Lower lobe of right lung (tissue), 2 donors: ENCODE data around the gene LIN7C. TPM values are rescaled to one million over a fixed set of nuclear protein-coding genes. Genes with fewer than 3 reads are reported as not detected.
A peak's percentile ranks its signal among the peaks of the same experiment; 100 is the strongest.

ENCODE experiments used
- ATAC-seq, 2 donors: fragments of 200-7000 bp; cut with Tn5 transposase; one replicate each; pipeline ENCODE4 v1.9.1; 2020 to 2022; ENCODE audit warnings: mild to moderate bottlenecking in 2 of 2, moderate library complexity in 2 of 2
- DNase-seq: peaks from one replicate; pipeline ENCODE4 v3.0.0-alpha.2; 2020
- H3K27ac ChIP-seq: fragments of 200-600 bp; one replicate; pipeline ENCODE4 v1.8.0; 2022
- H3K27me3 ChIP-seq: fragments of 200-600 bp; one replicate; pipeline ENCODE4 v1.8.0; 2022; ENCODE audit warnings: low read depth
- H3K36me3 ChIP-seq: fragments of 200-600 bp; one replicate; pipeline ENCODE4 v1.8.0; 2022; ENCODE audit warnings: mild to moderate bottlenecking
- H3K4me1 ChIP-seq: fragments of 200-600 bp; one replicate; pipeline ENCODE4 v1.8.0; 2022
- H3K4me3 ChIP-seq: fragments of 200-600 bp; one replicate; pipeline ENCODE4 v1.8.0; 2022; ENCODE audit warnings: mild to moderate bottlenecking
- H3K9me3 ChIP-seq: fragments of 200-600 bp; one replicate; pipeline ENCODE4 v1.8.0; 2022
- intact Hi-C: fragments of 100-400 bp; cut with DNase I; formaldehyde crosslinking; loops from one replicate; pipeline ENCODE4 v1.11.0; 2022
- total RNA-seq: library from RNA; stranded (reverse); fragmentation: NEBNext Ultra II Directional; extraction: Animal tissue kit (Norgen Biotek cat#: 25700); gene quantifications from one replicate; pipeline ENCODE4 v1.2.1, GENCODE V29; 2021
- TF ChIP-seq, protein P1 (sequence below): fragments of 200-600 bp; IDR thresholded peaks from one replicate; pipeline ENCODE4 v1.8.0; 2022; ENCODE audit warnings: antibody characterized with exemption, mild to moderate bottlenecking
- donor health status: DM: no; HTN: yes; CAD: no; lungs with severe emphysema.

LIN7C gene
- total RNA-seq, 1 donor from 2014 or later, result 33.6 TPM

DNA sequence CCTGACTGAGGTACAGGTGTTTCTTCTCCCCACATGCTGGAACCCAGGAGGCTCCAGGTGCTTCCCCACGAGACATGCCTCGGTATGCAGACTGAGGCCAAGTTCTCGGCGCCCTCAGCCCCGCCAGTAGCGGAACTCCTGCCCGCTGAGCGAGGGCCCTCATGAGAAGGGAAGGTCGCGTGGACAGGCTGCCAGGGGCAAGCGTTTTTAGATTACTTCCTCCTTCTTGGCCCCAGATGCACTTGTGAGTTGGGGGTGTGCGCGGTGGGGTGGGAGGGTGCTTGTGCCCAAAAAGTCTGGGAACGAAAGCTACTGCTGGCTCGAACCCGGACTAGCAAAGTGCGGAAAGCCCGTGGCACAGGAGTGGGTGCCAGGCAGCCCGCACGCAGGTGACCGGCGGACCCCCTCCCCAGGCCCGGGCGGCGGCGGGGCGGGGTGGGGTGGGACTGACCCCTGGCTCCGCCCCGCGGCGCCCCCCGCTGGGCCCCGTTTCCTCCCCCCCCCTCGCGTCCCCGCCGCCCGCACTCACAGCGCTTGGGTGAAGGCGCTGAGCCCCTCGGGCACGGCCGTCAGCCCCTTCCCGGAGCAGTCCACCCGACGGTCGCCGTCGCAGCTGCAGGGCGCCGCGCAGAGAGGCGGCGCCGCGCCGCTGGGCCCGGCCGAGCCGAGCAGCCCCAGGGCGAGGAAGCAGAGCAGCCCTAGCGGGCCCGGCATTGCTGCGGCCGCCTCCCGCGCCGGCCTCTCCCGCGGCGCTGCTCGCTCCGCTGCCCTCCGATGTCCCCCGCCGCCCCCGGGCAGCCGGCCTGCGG, 34.8 kb downstream of the LIN7C start:
- no peaks in the 10 kb centered on the region for H3K36me3 ChIP-seq
- TF ChIP-seq, protein P1, sequence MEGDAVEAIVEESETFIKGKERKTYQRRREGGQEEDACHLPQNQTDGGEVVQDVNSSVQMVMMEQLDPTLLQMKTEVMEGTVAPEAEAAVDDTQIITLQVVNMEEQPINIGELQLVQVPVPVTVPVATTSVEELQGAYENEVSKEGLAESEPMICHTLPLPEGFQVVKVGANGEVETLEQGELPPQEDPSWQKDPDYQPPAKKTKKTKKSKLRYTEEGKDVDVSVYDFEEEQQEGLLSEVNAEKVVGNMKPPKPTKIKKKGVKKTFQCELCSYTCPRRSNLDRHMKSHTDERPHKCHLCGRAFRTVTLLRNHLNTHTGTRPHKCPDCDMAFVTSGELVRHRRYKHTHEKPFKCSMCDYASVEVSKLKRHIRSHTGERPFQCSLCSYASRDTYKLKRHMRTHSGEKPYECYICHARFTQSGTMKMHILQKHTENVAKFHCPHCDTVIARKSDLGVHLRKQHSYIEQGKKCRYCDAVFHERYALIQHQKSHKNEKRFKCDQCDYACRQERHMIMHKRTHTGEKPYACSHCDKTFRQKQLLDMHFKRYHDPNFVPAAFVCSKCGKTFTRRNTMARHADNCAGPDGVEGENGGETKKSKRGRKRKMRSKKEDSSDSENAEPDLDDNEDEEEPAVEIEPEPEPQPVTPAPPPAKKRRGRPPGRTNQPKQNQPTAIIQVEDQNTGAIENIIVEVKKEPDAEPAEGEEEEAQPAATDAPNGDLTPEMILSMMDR, result no peak
- ATAC-seq (peak; percentile 68 to 73), DNase-seq (peak; percentile 59)
- H3K9me3 ChIP-seq, result no peaks in the 10 kb centered on the region
- peaks cover 24% of the 10 kb centered on the region for H3K4me1 ChIP-seq
- H3K4me3 ChIP-seq, result peak overlapping the region; percentile 74
- intact Hi-C loops, result no loop called here
- H3K27me3 ChIP-seq, result peaks cover 13% of the 10 kb centered on the region
- H3K27ac ChIP-seq, result peak overlapping the region; percentile 71

DNA sequence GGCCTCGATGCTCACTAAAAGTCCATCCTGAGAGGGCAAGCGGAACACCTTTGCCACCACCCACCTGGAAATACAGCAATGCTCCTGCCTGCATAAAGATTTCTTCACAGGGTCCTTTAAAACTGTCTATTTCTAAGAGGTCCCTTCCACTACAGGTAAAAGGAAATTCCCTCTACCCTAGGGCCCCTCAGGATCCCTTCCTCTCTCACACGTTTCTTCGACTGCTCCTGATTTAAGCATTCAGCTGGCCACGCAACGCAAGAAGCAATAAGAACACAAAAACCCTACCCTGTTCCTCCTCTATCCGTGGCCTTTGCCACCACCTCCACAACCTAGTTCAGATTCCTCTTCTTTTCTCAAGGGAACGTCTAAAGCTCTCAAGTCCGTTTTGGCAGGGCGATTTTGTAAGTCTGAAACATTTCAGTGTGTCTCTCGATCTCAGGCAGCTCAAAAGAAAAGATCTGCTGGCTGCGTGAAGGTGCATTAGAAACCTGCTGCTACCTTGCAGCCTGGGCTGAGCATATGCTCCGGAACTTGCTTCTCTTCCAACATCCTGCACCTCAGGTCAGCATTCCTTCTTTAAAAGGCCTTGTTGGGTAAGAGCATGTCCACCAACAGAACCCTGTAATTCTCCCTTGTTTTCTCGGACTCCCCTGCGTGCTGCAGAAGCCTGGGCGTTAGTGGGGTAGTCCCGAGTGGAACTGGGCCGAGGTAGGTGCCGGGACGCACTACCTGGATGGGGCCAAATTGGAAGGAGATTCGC, 35.6 kb downstream of the LIN7C start:
- Histone ChIP-seq H3K27ac (no peak overlapping the region), H3K4me3 (peak overlapping the region; percentile 74), H3K27me3 (peaks cover 13% of the 10 kb centered on the region), H3K9me3 (no peaks in the 10 kb centered on the region), H3K4me1 (peaks cover 24% of the 10 kb centered on the region), H3K36me3 (no peaks in the 10 kb centered on the region)
- TF ChIP-seq, protein P1, result no peak
- DNase-seq (no peak), ATAC-seq (peak in 1 of 2 donors; percentile 4)
- intact Hi-C loops, result no loop called here

DNA sequence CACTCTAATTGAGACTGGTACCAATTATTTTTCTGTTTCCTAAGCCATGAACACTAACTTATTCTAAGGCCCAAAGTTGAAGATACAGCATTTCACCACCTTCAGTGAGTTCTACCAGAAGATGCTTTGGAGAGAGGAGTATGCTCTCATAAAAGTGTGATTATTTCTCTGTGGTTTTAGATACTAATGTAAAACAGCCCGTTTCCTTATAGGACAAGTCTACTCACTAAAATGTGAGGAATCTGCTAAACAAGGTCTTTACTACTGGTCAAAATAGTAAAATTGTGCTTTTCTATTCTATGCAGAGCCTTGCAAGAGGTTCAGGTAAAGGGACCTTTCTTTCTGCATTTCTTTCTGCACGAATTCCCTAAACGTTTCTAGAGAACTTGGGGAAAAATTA, 36.4 kb downstream of the LIN7C start:
- DNase-seq, result no peak
- Histone ChIP-seq H3K4me3 (no peak overlapping the region), H3K27me3 (peaks cover 13% of the 10 kb centered on the region), H3K36me3 (no peaks in the 10 kb centered on the region), H3K4me1 (peaks cover 24% of the 10 kb centered on the region), H3K27ac (no peak overlapping the region), H3K9me3 (no peaks in the 10 kb centered on the region)
- intact Hi-C loops, result no loop called here
- ATAC-seq, result no peak
- TF ChIP-seq, protein P1, result no peak

DNA sequence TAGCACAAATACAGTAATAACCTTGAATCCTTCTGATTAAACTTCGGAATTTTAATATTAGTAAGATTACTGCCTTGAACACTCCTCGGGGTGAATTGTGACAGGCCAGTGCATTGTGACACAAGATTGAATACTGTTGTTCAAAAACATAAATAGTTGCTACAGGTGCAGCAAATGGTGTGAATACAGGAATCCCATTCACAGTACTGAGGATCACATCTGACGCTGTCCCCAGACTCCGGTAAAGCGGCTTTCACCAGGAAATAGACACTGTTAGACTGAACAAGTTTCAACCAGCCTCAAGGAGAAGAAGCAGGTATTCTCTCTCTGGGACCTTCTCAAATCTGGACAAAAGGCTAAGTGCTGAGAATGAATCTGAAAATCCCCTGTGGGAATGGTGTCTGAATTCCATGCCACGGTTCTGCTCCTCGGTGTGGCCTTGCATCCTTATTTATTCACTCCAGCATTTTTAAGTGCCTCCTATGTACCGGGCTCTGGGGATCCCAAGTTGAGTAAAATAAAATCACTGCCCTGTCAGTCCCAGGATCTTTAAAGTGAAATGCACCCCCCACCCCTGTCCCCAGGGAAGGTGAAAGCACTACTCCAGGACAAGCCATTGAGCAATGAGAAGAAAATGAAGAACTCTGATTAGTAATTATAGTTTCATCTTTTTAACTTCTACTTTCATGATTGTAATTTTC, 37.4 kb downstream of the LIN7C start:
- Histone ChIP-seq H3K27ac (no peak overlapping the region), H3K36me3 (no peaks in the 10 kb centered on the region), H3K9me3 (no peaks in the 10 kb centered on the region), H3K4me3 (no peak overlapping the region), H3K27me3 (peaks cover 13% of the 10 kb centered on the region), H3K4me1 (peaks cover 24% of the 10 kb centered on the region)
- TF ChIP-seq, protein P1, result no peak
- no peak for ATAC-seq
- no peak for DNase-seq
- intact Hi-C loops, result no loop called here

DNA sequence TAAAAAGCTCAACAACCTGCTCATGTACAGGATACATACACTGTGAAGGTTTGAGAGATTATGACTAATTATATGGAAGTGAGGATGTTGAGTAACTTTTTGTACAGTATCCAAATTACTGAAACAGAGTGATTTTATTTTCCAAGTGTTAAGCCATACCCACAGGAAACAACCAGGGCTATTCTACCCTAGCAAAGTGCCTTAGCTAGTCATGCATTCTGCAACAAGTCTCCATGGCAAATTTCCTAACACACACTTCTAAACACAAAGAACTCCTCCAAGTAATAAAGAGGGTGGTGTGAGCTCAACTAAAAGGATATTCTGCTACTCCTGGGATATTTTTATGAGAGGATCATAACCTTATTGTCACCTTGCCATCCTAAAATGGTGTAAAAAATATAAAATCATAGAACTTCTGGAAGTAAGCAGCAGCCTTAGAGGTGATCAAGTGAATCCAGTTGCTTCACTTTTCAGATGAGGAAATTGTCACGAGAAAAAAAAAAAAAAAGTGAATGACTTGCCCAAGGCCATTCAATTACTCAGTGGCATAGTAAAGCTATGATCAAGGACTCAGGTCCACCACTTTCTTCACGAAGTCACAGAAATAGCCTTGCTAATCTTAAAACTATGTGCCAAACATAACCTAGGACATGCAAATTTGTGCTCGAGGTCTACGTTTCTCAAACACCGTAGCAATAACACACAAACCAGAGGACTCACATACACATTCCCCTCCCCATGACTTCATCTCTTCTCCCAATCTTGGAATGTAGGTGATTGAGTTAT, 38.2 kb downstream of the LIN7C start:
- H3K27ac ChIP-seq, result no peak overlapping the region
- H3K27me3 ChIP-seq, result peaks cover 13% of the 10 kb centered on the region
- H3K36me3 ChIP-seq, result no peaks in the 10 kb centered on the region
- H3K9me3 ChIP-seq, result no peaks in the 10 kb centered on the region
- no peak for DNase-seq
- peaks cover 24% of the 10 kb centered on the region for H3K4me1 ChIP-seq
- ATAC-seq, result peak; percentile 3 to 9
- TF ChIP-seq, protein P1, result no peak
- no peak overlapping the region for H3K4me3 ChIP-seq
- intact Hi-C loops, result no loop called here
